ENCODE data around the gene ZNF574. TPM values are rescaled to one million over a fixed set of nuclear protein-coding genes. Genes with fewer than 3 reads are reported as not detected.

Gene ZNF574
- total RNA-seq, 1 experiment from 2014 or later: 35.6 TPM

GRCh38 chr19:42062381-42062780 is 13.6 kb upstream of the ZNF574 start:
- H3K36me3 Mint-ChIP-seq (ENCODE audit: insufficient read depth in 1 of 3, low read depth in 3 of 3): peaks cover 40 to 70% (median 65%) of the 10 kb centered on the region in 3 experiments
- H3K79me2 ChIP-seq (ENCODE audit: insufficient read depth, low read length): no peaks in the 10 kb centered on the region; the same call in 1 of the 2 replicates
- no peak overlapping the region for H3K9ac ChIP-seq (ENCODE audit: extremely low read depth, insufficient read length, low read length)
- no peaks in the 10 kb centered on the region for H3K9me3 ChIP-seq (ENCODE audit: control insufficient read depth, low read depth, low read length)
- H3K18ac ChIP-seq (ENCODE audit: insufficient read length, low read depth, low read length): no peak overlapping the region
- H2BK120ac ChIP-seq (ENCODE audit: low read depth, low read length, poor library complexity, severe bottlenecking): no peak overlapping the region
- H3K27ac Mint-ChIP-seq: no peak overlapping the region; a peak in 1 of 7 replicates
- no peak overlapping the region for H3K27ac ChIP-seq (ENCODE audit: insufficient read length, low read depth, low read length)
- H2AK5ac ChIP-seq (ENCODE audit: insufficient read length, low read length): no peak overlapping the region
- TF ChIP-seq, protein P1, sequence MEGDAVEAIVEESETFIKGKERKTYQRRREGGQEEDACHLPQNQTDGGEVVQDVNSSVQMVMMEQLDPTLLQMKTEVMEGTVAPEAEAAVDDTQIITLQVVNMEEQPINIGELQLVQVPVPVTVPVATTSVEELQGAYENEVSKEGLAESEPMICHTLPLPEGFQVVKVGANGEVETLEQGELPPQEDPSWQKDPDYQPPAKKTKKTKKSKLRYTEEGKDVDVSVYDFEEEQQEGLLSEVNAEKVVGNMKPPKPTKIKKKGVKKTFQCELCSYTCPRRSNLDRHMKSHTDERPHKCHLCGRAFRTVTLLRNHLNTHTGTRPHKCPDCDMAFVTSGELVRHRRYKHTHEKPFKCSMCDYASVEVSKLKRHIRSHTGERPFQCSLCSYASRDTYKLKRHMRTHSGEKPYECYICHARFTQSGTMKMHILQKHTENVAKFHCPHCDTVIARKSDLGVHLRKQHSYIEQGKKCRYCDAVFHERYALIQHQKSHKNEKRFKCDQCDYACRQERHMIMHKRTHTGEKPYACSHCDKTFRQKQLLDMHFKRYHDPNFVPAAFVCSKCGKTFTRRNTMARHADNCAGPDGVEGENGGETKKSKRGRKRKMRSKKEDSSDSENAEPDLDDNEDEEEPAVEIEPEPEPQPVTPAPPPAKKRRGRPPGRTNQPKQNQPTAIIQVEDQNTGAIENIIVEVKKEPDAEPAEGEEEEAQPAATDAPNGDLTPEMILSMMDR (conservative IDR thresholded peaks at IDR 0.05): no peak
- WGBS (ENCODE audit: extremely low coverage, insufficient read length, low lambda C conversion rate): no CpG with 5 or more reads among the region's 16 CpGs
- H3K27me3 ChIP-seq (ENCODE audit: insufficient read depth, low read length): no peaks in the 10 kb centered on the region
- no peaks in the 10 kb centered on the region; the same call in 1 of the 2 replicates for H3K27me3 Mint-ChIP-seq (ENCODE audit: low read depth)
- no peak overlapping the region for H3T11ph ChIP-seq (ENCODE audit: low read length)
- H3K4me1 ChIP-seq (ENCODE audit: insufficient read depth, low read length): no peaks in the 10 kb centered on the region
- H3K23me2 ChIP-seq (ENCODE audit: insufficient read length, low read depth, low read length, poor library complexity, severe bottlenecking): no peaks in the 10 kb centered on the region
- H2BK20ac ChIP-seq (ENCODE audit: low read depth, low read length, poor library complexity, severe bottlenecking): no peak overlapping the region
- H3K4me2 ChIP-seq (ENCODE audit: insufficient read depth, insufficient read length, low read length): no peak overlapping the region
- H3K4me1 Mint-ChIP-seq: no peaks in the 10 kb centered on the region
- no peaks in the 10 kb centered on the region for H4K20me1 ChIP-seq (ENCODE audit: control insufficient read depth, insufficient read depth, insufficient read length)
- no peak overlapping the region for H4K91ac ChIP-seq (ENCODE audit: insufficient read length, low read depth, low read length)
- no peak overlapping the region for H3K14ac ChIP-seq (ENCODE audit: insufficient read depth, low read length)
- H2BK5ac ChIP-seq (ENCODE audit: insufficient read length, low read length): no peak overlapping the region
- H3K23ac ChIP-seq (ENCODE audit: insufficient read length, low read depth, low read length): no peak overlapping the region
- DNase-seq: no peak
- no peak overlapping the region for H2AFZ ChIP-seq (ENCODE audit: low read length)
- H2BK12ac ChIP-seq (ENCODE audit: insufficient read length, low read depth, low read length): no peak overlapping the region
- H3K9me3 Mint-ChIP-seq: no peaks in the 10 kb centered on the region
- no peak overlapping the region for H4K8ac ChIP-seq (replicated peaks; ENCODE audit: insufficient read length, low read depth, low read length)
- no peak overlapping the region for H4K5ac ChIP-seq (ENCODE audit: insufficient read length, low read depth, low read length)
- H2BK15ac ChIP-seq (ENCODE audit: low read depth, low read length): no peak overlapping the region
- H3K4me3 Mint-ChIP-seq: no peak overlapping the region
- no peak overlapping the region for H3K56ac ChIP-seq (ENCODE audit: insufficient read length, low read depth, low read length)
- H3K4ac ChIP-seq (ENCODE audit: low read depth, low read length): no peak overlapping the region
- no peaks in the 10 kb centered on the region for H3K79me1 ChIP-seq (ENCODE audit: insufficient read depth, low read depth, low read length, poor library complexity, severe bottlenecking)

Data from H9 (cell line).